ENCODE measurements around the gene C1orf185.
"Not testable (repeated sequence)": the region's sequence is repeated elsewhere in the genome, so short reads cannot be mapped to it uniquely, and the experiment has no call there.

The C1orf185 gene

DNA sequence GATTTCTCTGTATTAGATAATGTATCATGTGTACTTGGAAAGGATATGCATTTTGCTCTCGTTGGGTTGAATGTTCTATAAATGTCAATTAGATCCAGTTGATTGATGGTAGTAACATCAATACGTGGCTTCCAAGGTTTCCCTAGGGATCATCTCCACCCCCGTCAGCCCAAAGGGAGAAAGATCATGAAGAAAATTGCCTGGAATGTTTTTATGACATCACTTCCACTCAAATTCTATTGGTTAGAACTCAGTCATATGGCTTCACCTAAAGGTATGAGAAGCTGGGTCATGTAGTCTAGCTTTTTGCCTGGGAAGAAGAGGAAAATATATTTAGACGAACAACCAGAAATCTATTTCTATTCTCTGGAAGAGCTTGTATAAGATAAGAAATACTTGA is at the start of gene C1orf185:
Gene C1orf185 (plus strand): TSS at position 253 of the 400 bp plus-strand sequence. CDS start 6 bp downstream, at position 259.
- no peak for DNase-seq (ENCODE audit: low read depth in 2 of 2, low spot score in 1 of 2)

DNA sequence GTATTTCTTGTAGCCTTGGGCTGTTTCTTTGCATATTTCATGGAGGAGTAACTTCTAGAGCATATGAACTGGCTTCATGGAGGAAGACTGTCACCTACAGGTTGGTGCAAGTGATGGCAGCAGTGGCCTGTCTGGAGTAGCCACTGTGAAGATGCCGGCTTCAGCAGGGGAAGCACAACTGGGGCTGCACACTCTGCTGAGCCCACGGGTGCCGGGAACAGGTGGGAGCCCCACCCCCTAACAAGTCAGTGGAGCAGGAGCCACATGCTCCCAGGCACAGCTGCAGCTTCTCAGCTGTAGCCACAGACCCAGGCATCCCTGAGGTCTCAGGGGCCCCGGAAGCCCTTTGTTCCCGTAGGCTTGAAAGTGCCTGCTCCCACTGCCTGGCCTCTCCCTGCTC is 43.2 kb upstream of the C1orf185 start:
- DNase-seq (ENCODE audit: low read depth in 2 of 2, low spot score in 1 of 2): no peak

DNA sequence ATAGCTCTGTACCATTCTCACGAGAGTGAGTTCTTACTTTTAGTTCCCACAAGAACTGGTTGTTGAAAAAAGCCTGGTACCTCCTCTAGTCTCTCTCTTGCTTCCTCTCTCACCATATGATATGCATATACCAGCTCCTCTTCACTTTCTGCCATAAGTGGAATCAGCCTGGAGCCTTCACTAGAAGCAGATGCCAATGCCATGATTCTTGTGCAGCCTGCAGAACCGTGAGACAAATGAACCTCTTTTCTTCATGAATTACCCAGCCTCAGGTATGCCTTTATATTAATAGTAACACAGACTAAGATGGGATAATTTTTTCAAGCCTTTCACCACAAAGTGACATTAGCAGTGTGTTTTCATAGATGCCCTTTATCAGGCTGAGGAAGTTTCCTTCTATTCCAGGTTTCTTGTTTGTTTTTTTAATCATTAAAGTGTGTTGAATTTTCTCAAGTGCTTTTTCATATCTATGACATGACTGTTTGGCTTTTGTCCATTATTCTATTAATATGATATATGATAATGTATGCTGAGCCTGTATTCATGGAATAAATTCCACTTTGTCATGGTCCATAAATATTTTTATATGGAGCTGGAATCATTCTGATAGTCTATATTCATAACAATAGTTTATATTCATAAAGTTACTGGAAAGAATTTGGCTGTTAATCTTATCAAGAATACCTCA is 40.7 kb upstream of the C1orf185 start:
- no peak for DNase-seq (ENCODE audit: low read depth in 2 of 2, low spot score in 1 of 2)

DNA sequence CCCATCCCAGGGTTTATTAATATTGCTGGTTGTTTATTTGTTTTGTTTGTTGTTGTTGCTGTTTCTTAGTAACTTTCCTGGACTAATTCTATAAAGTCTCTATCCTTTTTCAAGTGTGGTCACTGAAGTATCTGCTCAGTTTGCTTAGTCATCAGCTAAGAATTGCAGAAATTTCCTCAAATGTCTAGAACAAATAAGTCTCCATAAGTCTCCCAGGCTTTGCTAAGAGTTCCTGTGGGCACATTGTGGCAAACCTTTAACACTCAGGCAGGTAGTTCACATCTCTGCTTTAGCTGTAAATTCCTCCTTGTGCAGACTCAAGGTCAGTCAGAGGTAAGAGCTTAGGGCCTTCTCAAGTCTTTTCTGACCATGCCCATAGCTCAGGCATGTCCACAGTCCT is 38.9 kb upstream of the C1orf185 start:
- no peak for DNase-seq (ENCODE audit: low read depth in 2 of 2, low spot score in 1 of 2)

DNA sequence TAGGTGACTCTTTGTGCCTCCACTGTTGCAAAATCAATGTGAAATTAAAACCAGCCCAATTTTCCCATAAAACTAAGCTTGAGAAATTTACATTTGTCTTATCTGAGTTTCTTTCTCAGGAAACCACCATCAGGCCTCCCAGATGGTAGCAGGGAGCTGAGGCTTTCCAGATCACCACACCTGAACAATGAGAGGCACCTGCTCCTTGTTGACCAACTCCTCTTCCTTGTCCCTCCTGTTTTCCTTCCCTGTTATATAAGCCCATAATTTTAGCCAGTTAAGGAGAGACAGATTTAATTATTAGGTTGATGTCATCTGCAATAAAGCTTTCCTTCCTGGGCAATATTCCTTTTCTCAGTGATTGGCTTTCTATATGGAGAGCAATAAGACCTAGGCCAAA is 32.0 kb upstream of the C1orf185 start:
- DNase-seq (ENCODE audit: low read depth in 2 of 2, low spot score in 1 of 2): no peak

DNA sequence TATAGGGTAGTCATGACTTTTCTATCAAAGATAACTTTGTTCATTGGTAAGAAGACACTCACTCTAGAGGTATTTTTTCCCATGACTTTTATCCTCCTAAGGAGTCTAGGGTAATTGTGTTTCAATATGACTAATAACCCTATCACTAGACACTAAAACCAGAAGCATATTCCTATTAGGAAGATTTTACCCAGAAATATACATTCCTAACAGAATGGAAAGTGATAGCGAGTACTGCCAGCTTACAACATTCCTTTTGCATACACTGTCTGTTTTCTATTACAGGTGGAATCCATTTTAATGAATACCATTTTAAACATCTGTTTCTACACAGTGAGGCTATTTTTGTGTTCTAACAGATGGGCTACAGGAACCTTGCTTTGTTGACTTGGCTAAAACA is 31.4 kb upstream of the C1orf185 start:
- no peak for DNase-seq (ENCODE audit: low read depth in 2 of 2, low spot score in 1 of 2)

DNA sequence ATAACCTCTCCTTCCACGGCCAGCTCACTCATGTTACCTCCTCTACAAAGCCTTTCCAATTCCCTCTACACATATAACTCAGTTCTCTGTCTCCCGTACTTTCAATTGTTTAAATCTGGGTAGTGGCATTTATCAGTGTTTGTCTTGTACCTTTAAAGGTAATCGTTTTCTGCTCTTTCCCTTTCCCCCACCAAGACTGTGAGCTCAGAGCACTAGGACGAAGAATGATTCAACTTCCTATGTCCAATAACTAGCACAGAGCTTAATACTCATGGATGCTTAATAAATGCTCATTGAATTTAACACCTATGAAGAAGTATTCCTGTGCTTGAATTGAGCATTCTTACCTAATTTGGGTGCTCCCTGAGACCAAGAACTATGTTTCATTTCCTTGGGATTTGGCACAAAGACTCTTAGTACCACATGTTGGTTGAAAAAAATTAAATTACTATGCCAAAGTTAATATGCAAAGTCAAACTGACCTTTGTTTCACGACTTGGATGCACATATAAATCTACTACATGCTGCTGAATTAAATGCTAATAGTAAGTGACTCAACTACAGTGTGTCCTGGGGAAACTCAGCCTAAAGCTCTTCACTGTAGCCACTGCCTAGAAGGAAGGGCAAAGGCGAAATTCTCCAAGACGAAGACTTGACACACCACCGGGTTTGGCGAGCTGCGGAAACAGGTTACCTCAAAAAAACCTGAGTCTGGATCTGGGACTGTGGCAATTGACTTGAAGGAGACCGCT is 30.6 kb upstream of the C1orf185 start:
- no peak for DNase-seq (ENCODE audit: low read depth in 2 of 2, low spot score in 1 of 2)

DNA sequence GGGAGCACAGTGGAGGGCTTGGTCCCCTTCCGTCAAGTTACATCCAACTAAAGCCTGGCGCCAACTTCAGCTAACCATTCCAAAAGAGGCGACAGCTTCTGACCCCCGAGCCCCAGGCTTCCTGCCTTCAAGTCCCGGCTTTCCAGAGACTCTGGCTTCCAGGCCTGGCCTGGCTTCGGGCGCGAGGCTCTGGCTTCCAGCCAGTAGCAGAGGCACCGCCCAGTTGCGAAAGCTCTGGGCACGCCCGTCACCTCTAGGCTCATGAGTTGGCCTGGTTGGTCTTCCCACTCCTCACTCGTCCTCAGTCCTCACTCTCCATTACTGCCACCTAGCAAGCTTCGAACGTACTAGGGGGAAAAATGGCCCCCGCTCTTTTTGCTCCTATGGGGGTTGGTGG is 30.0 kb upstream of the C1orf185 start:
- DNase-seq (ENCODE audit: low read depth in 2 of 2, low spot score in 1 of 2): no peak

DNA sequence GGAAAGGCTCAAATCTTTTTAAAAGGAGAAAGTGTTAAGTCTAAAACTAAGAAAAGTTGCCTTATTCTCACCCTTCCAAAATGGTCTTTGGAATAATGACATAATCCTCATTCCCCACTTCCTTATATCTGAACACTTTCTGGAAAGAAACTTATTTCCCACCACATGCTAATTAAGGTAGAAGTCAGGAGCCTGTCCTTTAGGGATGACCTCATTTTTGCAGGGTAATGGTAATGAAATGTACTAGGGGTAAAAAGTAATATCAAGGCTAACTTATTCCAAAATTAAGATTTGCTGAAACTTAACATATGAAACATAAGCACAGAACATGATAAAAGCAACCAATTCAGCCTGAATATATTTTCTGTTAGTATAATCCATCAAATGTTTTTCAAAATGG is 29.4 kb upstream of the C1orf185 start:
- DNase-seq (ENCODE audit: low read depth in 2 of 2, low spot score in 1 of 2): no peak

DNA sequence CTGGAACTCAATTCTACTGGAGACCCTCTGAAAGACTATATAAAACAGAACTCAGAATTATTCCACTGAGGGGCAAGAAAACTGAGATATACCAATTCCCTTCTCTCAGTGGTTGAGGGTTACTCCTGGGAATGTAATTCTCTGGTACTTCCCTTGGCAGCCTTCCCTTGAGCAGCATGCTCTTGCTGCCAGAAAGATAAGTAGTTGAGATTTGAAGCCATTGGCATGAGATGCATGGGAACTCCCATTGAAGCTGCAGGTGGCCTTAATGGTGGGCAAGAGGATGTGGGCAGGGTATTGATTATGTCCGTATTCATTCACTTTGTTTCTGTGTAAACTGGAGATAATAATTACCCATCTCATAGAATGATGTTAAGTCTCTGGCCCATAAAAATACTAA is 28.6 kb upstream of the C1orf185 start:
- no peak for DNase-seq (ENCODE audit: low read depth in 2 of 2, low spot score in 1 of 2)

DNA sequence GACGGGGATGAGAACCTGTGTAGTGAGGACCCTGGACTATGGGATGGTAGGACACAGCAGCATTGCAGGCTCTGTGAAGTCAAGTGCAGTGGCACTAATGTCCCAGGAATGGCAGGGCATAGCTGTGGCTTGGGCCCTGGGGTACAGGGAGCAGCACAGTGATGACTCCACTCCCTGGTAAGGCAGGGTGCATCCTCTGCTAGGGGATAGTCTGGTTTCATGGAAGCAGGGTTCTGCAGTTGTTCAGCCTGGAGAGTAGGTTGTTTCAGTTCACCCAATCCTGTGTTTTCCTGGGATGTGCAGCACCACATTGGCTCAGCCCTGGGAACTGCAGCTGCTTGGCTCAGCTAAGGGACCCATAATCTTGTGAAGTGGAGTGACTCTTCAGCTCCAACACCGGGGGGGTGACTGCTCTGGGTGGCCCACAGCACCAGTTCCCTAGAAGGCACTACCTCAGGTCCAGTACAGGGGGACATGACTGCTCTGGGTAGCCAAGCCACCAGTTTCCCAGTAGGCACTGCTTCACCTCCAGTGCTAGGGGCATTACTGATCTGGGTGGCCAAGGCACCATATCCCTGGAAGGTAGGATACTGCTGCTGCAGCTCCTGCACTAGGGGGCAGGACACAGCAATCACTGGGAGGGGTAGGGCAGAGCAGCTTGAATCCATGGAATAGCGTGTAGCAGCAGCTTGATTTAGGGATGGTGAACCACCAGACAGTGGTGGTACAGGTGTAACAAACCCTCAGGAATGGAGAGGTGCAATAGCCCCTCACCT is 15.3 kb upstream of the C1orf185 start:
- no peak for DNase-seq (ENCODE audit: low read depth in 2 of 2, low spot score in 1 of 2)

DNA sequence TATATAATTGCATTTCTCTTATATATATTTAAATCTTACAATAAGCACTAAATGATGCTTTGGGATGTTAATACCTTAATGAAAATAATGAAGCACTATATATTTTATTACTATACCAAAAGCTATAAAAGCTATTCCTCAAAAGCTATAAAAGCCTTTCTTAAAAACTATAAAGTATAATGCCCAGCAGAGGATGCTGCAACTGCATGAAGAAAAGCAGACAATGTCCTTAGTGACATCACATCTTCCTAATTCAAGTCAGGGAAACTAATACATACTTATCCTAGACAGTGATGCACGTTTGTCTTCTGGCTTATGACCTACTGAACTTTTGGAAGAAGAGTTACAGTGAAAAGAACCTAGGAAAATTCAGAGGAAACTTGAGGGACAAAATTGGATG is 13.6 kb upstream of the C1orf185 start:
- DNase-seq (ENCODE audit: low read depth in 2 of 2, low spot score in 1 of 2): no peak

DNA sequence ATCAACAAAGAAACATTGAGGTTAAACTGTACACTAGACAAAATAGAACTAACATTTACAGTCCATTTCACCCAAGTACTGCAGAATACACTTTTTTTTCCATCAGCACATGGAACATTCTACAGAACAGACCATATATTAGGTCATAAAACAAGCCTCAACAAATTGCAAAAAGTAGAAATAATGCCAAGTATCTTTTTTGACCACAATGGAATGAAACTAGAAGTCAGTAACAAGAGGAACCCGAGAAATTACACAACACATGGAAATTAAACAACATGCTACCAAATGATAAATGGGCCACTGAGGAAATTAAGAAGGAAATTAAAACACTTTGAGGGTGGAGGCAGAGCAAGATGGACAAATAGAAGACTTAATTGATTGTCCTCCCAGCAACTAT is 8.4 kb upstream of the C1orf185 start:
- DNase-seq (ENCODE audit: low read depth in 2 of 2, low spot score in 1 of 2): no peak

DNA sequence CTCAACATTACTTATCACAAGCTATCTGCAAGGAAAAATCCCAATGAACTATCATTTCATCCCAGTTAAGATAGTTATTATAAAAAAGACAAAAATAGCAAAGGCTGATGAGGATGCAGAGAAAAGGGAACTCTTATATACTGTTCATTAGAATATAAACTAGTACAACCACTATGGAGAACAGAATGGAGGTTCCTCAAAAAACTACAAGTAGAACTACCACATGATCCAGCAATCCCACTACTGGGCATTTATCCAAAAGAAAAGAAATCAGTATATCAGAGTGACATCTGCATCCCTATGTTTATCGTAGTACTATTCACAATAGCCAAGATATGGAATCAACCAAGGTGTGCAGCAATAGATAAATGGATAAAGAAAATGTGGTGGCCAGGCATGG is 4.9 kb upstream of the C1orf185 start:
- DNase-seq (ENCODE audit: low read depth in 2 of 2, low spot score in 1 of 2): no peak

DNA sequence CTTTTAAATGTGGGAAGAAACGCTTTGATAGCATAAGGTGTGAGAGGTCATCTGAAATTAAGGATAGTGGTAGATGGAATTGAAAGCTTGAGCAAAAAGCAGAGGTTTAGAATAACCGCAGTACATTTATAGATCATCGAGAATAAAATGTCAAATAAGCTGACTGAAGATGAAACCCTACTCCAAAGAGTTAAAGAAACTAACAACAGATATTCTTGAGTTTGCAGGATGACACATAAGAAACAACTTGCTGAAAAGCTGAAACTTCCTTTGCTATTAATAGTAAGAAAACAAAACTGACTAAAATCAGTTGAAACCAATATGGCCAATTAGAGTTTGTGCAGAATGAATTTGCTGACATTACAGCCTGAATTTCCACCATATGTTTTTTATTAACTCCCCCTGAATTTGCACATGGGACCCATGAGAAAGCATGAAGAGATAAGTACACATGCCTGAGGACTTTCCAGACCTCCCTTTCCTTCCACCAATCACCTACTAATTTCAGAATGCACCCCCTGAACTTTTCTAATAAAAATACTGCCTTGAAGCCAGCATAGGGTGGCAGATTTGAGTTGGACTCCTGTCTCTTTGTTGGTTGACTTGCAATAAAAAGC is 1.7 kb upstream of the C1orf185 start:
- no peak for DNase-seq (ENCODE audit: low read depth in 2 of 2, low spot score in 1 of 2)

DNA sequence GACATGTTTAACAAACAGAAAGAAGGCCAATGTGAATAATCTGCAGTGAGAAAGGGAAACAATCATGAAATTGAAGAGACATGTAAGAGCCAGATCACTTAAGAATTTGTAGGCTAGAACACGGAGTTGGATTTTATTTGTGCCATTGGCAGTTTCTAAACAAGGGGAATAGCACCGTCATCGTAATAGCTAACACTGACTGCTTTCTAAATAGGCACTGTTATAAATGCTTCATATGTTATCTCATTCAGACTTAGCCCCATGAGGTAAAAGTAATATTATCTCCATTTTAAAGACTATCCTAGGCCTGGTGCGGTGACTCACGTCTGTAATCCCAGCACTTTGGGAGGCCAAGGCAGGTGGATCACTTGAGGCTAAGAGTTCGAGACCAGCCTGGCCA is 12.1 kb downstream of the C1orf185 start:
- DNase-seq (ENCODE audit: low read depth in 2 of 2, low spot score in 1 of 2): no peak

DNA sequence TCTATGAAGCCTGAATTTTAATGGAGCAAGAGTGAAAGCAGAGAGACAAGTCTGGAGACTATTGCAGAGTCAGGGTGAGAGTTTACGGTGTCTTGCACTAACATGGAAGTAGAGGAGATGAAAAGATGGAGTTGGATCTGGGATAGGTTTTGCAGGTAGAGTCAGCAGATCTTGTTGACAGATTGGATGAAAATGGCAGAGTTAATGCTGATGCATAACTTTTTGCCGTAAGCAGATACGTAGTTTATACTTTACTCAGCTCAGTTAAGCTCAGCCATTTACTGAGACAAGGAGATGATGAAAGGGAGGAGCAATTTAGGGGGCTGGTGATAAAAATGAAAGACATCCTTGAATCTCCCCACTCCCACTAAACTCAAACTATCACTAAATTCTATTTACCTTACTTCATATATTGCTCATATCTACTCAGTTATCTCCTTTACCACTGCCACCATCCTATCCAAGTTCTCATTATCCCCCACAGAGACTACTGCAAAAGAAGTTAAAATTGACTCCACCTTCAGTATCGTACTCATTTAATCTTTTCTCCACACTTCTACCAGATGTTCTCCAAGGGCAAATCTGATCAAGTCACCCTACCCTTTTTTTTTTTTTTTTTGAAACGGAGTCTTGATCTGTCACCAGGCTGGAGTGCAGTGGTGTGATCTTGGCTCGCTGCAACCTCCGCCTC is 13.8 kb downstream of the C1orf185 start:
- no peak for DNase-seq (ENCODE audit: low read depth in 2 of 2, low spot score in 1 of 2)

DNA sequence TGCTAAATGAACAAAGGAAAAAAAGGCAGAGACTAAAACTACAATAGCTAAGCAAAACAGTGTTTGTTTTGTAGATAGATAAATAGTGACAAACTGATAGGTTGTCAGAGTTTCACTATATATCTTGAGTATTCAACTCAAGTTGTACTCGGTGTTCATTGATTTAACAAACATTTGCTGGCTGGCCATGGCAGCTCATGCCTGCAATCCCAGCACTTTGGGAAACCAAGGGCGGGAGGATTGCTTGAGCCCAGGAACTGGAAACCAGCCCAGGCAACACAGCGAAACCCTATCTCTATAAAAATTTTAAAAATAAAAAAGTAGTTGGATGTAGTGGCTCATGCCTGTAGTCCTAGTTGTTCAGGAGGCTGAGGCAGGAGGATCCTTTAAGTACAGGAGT is 17.3 kb downstream of the C1orf185 start:
- no peak for DNase-seq (ENCODE audit: low read depth in 2 of 2, low spot score in 1 of 2)

DNA sequence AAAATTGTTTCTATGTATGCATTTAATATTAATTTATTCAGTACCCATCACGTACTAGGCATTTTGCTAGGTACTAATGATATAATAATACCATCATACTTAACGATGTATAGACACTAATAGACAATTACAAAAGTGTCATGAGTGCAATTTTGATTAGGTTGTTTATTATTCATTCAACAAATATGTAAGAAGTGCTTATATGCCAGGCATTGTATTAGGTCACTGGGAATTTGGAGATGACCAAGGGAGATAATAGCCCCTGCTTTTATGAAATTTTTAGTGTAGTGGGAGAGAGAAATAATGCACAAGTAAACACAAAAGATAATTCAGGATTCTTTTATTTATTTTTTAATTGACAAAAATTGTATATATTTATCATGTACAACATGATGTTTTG is 18.6 kb downstream of the C1orf185 start:
- no peak for DNase-seq (ENCODE audit: low read depth in 2 of 2, low spot score in 1 of 2)

DNA sequence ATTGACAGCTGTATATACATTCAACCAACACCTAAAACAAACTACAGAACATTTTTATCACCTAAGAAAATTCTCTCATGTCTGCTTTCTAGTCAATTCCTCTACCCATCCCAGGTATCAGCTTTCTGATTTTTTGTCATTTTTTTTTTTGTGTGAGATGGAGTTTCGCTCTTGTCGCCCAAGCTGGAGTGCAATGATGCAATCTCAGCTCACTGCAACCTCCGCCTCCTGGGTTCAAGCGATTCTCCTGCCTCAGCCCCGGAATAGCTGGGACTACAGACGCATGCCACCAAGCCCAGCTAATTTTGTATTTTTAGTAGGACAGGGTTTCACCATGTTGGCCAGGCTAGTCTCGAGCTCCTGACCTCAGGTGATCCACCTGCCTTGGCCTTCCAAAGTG is 25.1 kb downstream of the C1orf185 start:
- DNase-seq (ENCODE audit: low read depth in 2 of 2, low spot score in 1 of 2): not testable (repeated sequence)

DNA sequence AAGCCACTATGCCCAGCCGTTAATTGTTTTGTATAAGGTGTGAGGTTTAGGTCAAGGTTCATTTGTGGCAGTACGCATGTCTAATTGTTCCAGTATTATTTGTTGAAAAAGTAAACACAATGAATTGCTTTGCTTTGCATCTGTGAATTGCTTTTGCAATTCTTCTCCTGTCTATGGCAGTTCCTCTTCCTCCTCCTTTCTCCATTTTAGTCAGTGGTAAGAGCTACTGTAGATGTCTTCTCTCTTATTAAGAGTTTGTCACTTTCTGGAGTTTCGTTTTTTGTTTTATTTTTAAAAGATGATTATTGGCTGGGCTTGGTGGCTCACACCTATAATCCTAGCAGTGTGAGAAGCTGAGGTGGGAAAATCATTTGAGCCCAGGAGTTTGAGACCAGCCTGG is 29.2 kb downstream of the C1orf185 start:
- no peak for DNase-seq (ENCODE audit: low read depth in 2 of 2, low spot score in 1 of 2)

Measured in stimulated activated CD8-positive, alpha-beta memory T cell treated with anti-CD3 and anti-CD28 coated beads, Interleukin-4, amount 100 ng/mL, for 1 hour (primary cell).